CD4-positive, alpha-beta T cell treated with Interleukin-15 for 4 hours (primary cell): ENCODE results near the gene ZDHHC11.

ENCODE experiments used
- DNase-seq: peaks from one replicate; pipeline ENCODE4 v3.0.0-alpha.2; 2020; ENCODE audit warnings: low spot score

The ZDHHC11 gene

DNA sequence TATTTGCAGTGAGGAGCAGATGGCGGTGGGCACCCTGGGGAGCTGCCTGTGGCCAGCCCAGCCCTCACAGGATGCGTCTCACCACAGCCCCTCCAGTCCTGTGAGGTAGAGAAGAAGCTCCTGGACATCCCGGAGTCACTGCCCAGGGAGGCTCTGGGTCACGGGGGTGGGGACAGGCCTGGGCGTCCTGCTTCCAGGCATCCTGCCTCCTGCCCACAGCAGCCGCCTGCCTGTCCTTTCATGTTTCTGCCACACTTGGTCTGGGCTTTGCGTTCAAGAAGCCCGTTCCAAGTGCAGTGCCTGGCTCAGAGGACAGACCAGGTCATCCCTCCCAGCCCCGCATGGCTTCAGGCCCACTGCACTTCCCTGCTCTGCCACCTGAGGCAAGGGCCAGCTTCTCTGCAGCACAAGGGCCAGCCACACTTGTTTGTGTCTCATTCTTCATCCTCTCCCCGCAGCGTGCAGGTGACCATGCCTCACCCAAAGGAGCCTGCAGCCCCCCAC is 104.5 kb downstream of the ZDHHC11 start:
- no peak for DNase-seq
